ENCODE results near the gene EPAS1.

EPAS1 gene

GRCh38 chr2:46296840-46297545 is at the start of gene EPAS1:
TSS of gene EPAS1 (plus strand) at chr2:46297407. CDS start at chr2:46297912, 505 bp downstream.
- DNase-seq (ENCODE audit: insufficient read length, low spot score) = peak; percentile 95
- no peak for TF ChIP-seq CTCF (IDR thresholded peaks at IDR 0.05; ENCODE audit: insufficient read depth, missing control alignments)
- no peak for FAIRE-seq

- FAIRE-seq (no peak), DNase-seq (ENCODE audit: insufficient read length, low spot score) (no peak)
- TF ChIP-seq CTCF (IDR thresholded peaks at IDR 0.05; ENCODE audit: insufficient read depth, missing control alignments) = no peak
These were observed 49.0 kb upstream of the EPAS1 start for GRCh38 chr2:46248171-46248570.

- TF ChIP-seq CTCF (IDR thresholded peaks at IDR 0.05; ENCODE audit: insufficient read depth, missing control alignments) = no peak
- FAIRE-seq = no peak
These were observed 47.6 kb upstream of the EPAS1 start for GRCh38 chr2:46249654-46250053.

GRCh38 chr2:46252891-46253659 is 44.1 kb upstream of the EPAS1 start:
- no peak for TF ChIP-seq CTCF (IDR thresholded peaks at IDR 0.05; ENCODE audit: insufficient read depth, missing control alignments)
- FAIRE-seq = no peak
- DNase-seq (ENCODE audit: insufficient read length, low spot score) = no peak

More at GRCh38 chr2:46249654-46250053, 47.6 kb upstream of the EPAS1 start:
- DNase-seq (ENCODE audit: insufficient read length, low spot score) = no peak

GRCh38 chr2:46254474-46254873 is 42.7 kb upstream of the EPAS1 start:
- DNase-seq (ENCODE audit: insufficient read length, low spot score) (no peak), FAIRE-seq (no peak)

GRCh38 chr2:46256563-46257142 is 40.6 kb upstream of the EPAS1 start:
- DNase-seq (ENCODE audit: insufficient read length, low spot score) (no peak), FAIRE-seq (no peak)
- TF ChIP-seq CTCF (IDR thresholded peaks at IDR 0.05; ENCODE audit: insufficient read depth, missing control alignments) = no peak

More at GRCh38 chr2:46254474-46254873, 42.7 kb upstream of the EPAS1 start:
- no peak for TF ChIP-seq CTCF (IDR thresholded peaks at IDR 0.05; ENCODE audit: insufficient read depth, missing control alignments)

Measured in D721Med (cell line).